K562 (cell line): ENCODE measurements around the gene LSM14B. TPM values are rescaled to one million over a fixed set of nuclear protein-coding genes. Genes with fewer than 3 reads are reported as not detected.
A peak's percentile ranks its signal among the peaks of the same experiment; 100 is the strongest.

ENCODE experiments used
- BHLHE40 ChIP-seq: IDR thresholded peaks from 2 replicates; pipeline ENCODE4 v1.6.1; 2011; ENCODE audit warnings: low read length, improper control_type of control experiment
- DDX20 ChIP-seq: fragments of 450-650 bp; IDR thresholded peaks from 2 replicates; pipeline ENCODE4 v1.6.1; 2016; ENCODE audit warnings: missing genetic modification characterization, low read depth, mild to moderate bottlenecking, missing compliant biosample characterization, moderate library complexity
- ESRRB ChIP-seq: fragments of 250-450 bp; sonication (Bioruptor Pico); IDR thresholded peaks from 2 replicates; pipeline ENCODE4 v1.5.0; 2020; ENCODE audit warnings: mild to moderate bottlenecking, moderate library complexity, borderline replicate concordance
- MTA3 ChIP-seq: fragments of 450-650 bp; formaldehyde crosslinking; IDR thresholded peaks from 2 replicates; pipeline ENCODE4 v1.6.1; 2017; ENCODE audit warnings: mild to moderate bottlenecking, borderline replicate concordance
- RHOXF2B ChIP-seq: fragments of 250-450 bp; sonication (Bioruptor Pico); conservative IDR thresholded peaks from 2 replicates; pipeline ENCODE4 v1.5.1; 2021
- SRSF3 ChIP-seq: fragments of 200-400 bp; formaldehyde crosslinking; IDR thresholded peaks from 2 replicates; pipeline ENCODE4 v1.6.1; 2016; ENCODE audit warnings: mild to moderate bottlenecking, low read length, moderate library complexity; ENCODE audit not compliant: insufficient read depth
- ZNF77 ChIP-seq: fragments of 250-450 bp; sonication (Bioruptor Pico); IDR thresholded peaks from 2 replicates; pipeline ENCODE4 v1.5.0; 2020
- polyA plus RNA-seq, 8 experiments: library from polyadenylated mRNA; depleted of rRNA in 4 of 8; stranded (reverse) in 5 of 8; unstranded in 3 of 8; fragments of >200 nt; fragmentation: Nextera tagmentation in 2 of 8; fragmentation: Illumina TruSeq in 1 of 8; extraction: Ambion mirVana in 2 of 8; extraction: Trizol in 1 of 8; gene quantifications; 2 replicates each; pipeline versions ENCODE4 v1.2.1 to v1.2.3, GENCODE V29; 2011 to 2014; ENCODE audit warnings: inconsistent platforms in 1 of 8, missing spikeins in 1 of 8
- total RNA-seq, 7 experiments: library from RNA; depleted of rRNA in 6 of 7; stranded (reverse); fragments of >200 nt in 6 of 7; fragmentation: Illumina TruSeq in 2 of 7; extraction: Trizol in 2 of 7; gene quantifications; 2 replicates each; pipeline versions ENCODE4 v1.2.1 to v1.2.3, GENCODE V29; 2011 to 2021; ENCODE audit warnings: low replicate concordance in 1 of 7
- TF ChIP-seq, protein P1 (sequence below): fragments of 200-600 bp; sonication (generic); IDR thresholded peaks from one replicate; pipeline ENCODE4 v1.6.1; 2012; ENCODE audit warnings: mild to moderate bottlenecking, low read depth, low read length, inconsistent platforms
- TF ChIP-seq, protein P2 (sequence below): fragments of 200-800 bp; sonication (Bioruptor generic); IDR thresholded peaks from 2 replicates; pipeline ENCODE4 v1.6.1; 2017; ENCODE audit warnings: missing genetic modification characterization, missing compliant biosample characterization
- TF ChIP-seq, protein P3 (sequence below): sonication (generic); formaldehyde crosslinking; IDR thresholded peaks from 2 replicates; pipeline ENCODE4 v1.9.0; 2022; ENCODE audit warnings: mild to moderate bottlenecking, missing genetic modification reagents
- TF ChIP-seq, protein P4 (sequence below): fragments of 450-650 bp; conservative IDR thresholded peaks from 2 replicates; pipeline ENCODE4 v1.6.1; 2016; ENCODE audit warnings: missing genetic modification characterization, low read depth, mild to moderate bottlenecking, control low read depth, missing compliant biosample characterization

LSM14B gene
- total and polyA plus RNA-seq, 9 of the 15 experiments (the other 6 are each of a cell fraction or from before 2014, with no cell fraction given), result 0.66 to 36.0 (median 20.2) TPM

GRCh38 chr20:62143081-62143956 lies 21.0 kb downstream of the LSM14B start, which contains the start of the genes PSMA7 and SS18L1 (continued):
- TF ChIP-seq, protein P1, sequence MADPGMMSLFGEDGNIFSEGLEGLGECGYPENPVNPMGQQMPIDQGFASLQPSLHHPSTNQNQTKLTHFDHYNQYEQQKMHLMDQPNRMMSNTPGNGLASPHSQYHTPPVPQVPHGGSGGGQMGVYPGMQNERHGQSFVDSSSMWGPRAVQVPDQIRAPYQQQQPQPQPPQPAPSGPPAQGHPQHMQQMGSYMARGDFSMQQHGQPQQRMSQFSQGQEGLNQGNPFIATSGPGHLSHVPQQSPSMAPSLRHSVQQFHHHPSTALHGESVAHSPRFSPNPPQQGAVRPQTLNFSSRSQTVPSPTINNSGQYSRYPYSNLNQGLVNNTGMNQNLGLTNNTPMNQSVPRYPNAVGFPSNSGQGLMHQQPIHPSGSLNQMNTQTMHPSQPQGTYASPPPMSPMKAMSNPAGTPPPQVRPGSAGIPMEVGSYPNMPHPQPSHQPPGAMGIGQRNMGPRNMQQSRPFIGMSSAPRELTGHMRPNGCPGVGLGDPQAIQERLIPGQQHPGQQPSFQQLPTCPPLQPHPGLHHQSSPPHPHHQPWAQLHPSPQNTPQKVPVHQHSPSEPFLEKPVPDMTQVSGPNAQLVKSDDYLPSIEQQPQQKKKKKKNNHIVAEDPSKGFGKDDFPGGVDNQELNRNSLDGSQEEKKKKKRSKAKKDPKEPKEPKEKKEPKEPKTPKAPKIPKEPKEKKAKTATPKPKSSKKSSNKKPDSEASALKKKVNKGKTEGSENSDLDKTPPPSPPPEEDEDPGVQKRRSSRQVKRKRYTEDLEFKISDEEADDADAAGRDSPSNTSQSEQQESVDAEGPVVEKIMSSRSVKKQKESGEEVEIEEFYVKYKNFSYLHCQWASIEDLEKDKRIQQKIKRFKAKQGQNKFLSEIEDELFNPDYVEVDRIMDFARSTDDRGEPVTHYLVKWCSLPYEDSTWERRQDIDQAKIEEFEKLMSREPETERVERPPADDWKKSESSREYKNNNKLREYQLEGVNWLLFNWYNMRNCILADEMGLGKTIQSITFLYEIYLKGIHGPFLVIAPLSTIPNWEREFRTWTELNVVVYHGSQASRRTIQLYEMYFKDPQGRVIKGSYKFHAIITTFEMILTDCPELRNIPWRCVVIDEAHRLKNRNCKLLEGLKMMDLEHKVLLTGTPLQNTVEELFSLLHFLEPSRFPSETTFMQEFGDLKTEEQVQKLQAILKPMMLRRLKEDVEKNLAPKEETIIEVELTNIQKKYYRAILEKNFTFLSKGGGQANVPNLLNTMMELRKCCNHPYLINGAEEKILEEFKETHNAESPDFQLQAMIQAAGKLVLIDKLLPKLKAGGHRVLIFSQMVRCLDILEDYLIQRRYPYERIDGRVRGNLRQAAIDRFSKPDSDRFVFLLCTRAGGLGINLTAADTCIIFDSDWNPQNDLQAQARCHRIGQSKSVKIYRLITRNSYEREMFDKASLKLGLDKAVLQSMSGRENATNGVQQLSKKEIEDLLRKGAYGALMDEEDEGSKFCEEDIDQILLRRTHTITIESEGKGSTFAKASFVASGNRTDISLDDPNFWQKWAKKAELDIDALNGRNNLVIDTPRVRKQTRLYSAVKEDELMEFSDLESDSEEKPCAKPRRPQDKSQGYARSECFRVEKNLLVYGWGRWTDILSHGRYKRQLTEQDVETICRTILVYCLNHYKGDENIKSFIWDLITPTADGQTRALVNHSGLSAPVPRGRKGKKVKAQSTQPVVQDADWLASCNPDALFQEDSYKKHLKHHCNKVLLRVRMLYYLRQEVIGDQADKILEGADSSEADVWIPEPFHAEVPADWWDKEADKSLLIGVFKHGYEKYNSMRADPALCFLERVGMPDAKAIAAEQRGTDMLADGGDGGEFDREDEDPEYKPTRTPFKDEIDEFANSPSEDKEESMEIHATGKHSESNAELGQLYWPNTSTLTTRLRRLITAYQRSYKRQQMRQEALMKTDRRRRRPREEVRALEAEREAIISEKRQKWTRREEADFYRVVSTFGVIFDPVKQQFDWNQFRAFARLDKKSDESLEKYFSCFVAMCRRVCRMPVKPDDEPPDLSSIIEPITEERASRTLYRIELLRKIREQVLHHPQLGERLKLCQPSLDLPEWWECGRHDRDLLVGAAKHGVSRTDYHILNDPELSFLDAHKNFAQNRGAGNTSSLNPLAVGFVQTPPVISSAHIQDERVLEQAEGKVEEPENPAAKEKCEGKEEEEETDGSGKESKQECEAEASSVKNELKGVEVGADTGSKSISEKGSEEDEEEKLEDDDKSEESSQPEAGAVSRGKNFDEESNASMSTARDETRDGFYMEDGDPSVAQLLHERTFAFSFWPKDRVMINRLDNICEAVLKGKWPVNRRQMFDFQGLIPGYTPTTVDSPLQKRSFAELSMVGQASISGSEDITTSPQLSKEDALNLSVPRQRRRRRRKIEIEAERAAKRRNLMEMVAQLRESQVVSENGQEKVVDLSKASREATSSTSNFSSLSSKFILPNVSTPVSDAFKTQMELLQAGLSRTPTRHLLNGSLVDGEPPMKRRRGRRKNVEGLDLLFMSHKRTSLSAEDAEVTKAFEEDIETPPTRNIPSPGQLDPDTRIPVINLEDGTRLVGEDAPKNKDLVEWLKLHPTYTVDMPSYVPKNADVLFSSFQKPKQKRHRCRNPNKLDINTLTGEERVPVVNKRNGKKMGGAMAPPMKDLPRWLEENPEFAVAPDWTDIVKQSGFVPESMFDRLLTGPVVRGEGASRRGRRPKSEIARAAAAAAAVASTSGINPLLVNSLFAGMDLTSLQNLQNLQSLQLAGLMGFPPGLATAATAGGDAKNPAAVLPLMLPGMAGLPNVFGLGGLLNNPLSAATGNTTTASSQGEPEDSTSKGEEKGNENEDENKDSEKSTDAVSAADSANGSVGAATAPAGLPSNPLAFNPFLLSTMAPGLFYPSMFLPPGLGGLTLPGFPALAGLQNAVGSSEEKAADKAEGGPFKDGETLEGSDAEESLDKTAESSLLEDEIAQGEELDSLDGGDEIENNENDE, result no peak
- TF ChIP-seq MTA3 (peak; percentile 57; the same call in 1 of the 2 replicates), ESRRB (CRISPR knock-in tag) (no peak), DDX20 (no peak), BHLHE40 (no peak), RHOXF2B (CRISPR knock-in tag) (no peak), SRSF3 (no peak), ZNF77 (no peak)
- TF ChIP-seq, protein P2, sequence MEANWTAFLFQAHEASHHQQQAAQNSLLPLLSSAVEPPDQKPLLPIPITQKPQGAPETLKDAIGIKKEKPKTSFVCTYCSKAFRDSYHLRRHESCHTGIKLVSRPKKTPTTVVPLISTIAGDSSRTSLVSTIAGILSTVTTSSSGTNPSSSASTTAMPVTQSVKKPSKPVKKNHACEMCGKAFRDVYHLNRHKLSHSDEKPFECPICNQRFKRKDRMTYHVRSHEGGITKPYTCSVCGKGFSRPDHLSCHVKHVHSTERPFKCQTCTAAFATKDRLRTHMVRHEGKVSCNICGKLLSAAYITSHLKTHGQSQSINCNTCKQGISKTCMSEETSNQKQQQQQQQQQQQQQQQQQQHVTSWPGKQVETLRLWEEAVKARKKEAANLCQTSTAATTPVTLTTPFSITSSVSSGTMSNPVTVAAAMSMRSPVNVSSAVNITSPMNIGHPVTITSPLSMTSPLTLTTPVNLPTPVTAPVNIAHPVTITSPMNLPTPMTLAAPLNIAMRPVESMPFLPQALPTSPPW (CRISPR knock-in tag), result peak; percentile 100
- TF ChIP-seq, protein P3, sequence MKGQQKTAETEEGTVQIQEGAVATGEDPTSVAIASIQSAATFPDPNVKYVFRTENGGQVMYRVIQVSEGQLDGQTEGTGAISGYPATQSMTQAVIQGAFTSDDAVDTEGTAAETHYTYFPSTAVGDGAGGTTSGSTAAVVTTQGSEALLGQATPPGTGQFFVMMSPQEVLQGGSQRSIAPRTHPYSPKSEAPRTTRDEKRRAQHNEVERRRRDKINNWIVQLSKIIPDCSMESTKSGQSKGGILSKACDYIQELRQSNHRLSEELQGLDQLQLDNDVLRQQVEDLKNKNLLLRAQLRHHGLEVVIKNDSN (CRISPR knock-in tag), result no peak
- TF ChIP-seq, protein P4, sequence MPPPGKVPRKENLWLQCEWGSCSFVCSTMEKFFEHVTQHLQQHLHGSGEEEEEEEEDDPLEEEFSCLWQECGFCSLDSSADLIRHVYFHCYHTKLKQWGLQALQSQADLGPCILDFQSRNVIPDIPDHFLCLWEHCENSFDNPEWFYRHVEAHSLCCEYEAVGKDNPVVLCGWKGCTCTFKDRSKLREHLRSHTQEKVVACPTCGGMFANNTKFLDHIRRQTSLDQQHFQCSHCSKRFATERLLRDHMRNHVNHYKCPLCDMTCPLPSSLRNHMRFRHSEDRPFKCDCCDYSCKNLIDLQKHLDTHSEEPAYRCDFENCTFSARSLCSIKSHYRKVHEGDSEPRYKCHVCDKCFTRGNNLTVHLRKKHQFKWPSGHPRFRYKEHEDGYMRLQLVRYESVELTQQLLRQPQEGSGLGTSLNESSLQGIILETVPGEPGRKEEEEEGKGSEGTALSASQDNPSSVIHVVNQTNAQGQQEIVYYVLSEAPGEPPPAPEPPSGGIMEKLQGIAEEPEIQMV (tag), result no peak
